H1 (cell line): Measurements from ENCODE around the gene NAA40. TPM values are rescaled to one million over a fixed set of nuclear protein-coding genes. Genes with fewer than 3 reads are reported as not detected.
A peak's percentile ranks its signal among the peaks of the same experiment; 100 is the strongest.

Experiments
- CTCF ChIP-seq, 3 experiments: IDR thresholded peaks; 1 replicate in 2 of 3; 2 replicates in 1 of 3; pipeline versions ENCODE4 v1.5.1 to v1.6.1; 2011; ENCODE audit warnings: low read length in 3 of 3, mild to moderate bottlenecking in 3 of 3, inconsistent platforms in 2 of 3, low read depth in 1 of 3, moderate library complexity in 1 of 3; ENCODE audit not compliant: insufficient read depth in 1 of 3; ENCODE audit errors: control extremely low read depth in 1 of 3
- polyA plus RNA-seq, 7 experiments: library from polyadenylated mRNA; depleted of rRNA in 3 of 7; stranded (reverse) in 5 of 7; unstranded in 2 of 7; fragments of >200 nt in 5 of 7; fragments of 200-250 nt in 2 of 7; gene quantifications; 1 replicate in 5 of 7; 2 replicates in 1 of 7; 4 replicates in 1 of 7; pipeline versions ENCODE4 v1.2.1 to v1.2.3, GENCODE V29; 2011 to 2013; ENCODE audit warnings: missing spikeins in 2 of 7, mixed read lengths in 2 of 7
- total RNA-seq: library from RNA; stranded (reverse); fragmentation: NEBNext Ultra II Directional; extraction: Animal tissue kit (Norgen Biotek cat#: 25700); gene quantifications from 2 replicates; pipeline ENCODE4 v1.2.1, GENCODE V29; 2021

The NAA40 gene
- total and polyA plus RNA-seq, 2 of the 8 experiments (the other 6 are each of a cell fraction or from before 2014, with no cell fraction given) = 20.0 to 31.1 TPM

- TF ChIP-seq CTCF (IDR thresholded peaks at IDR 0.05; ENCODE audit: control extremely low read depth in 1 of 3, insufficient read depth in 1 of 3, low read depth in 1 of 3, low read length in 3 of 3) = peak in 1 of 3 experiments; percentile 34; a peak in 2 of 4 replicates
Observed at GRCh38 chr11:63998558-63999348, 60.0 kb downstream of the NAA40 start (continued).
